Spleen (tissue), 10 donors: ENCODE data around the gene JOSD2. TPM values are rescaled to one million over a fixed set of nuclear protein-coding genes. Genes with fewer than 3 reads are reported as not detected.

Experiments used
- polyA plus RNA-seq, 3 donors: library from polyadenylated mRNA; stranded (reverse); fragments of 200-250 nt; gene quantifications; one replicate each; pipeline ENCODE4 v1.2.1, GENCODE V29; 2013
- total RNA-seq, 7 donors: library from RNA; depleted of rRNA in 3 of 7; stranded (reverse); fragments of >200 nt in 3 of 7; fragmentation: NEBNext Ultra II Directional in 4 of 7; extraction: Animal tissue kit (Norgen Biotek cat#: 25700) in 4 of 7; gene quantifications; one replicate each; pipeline versions ENCODE4 v1.1.0 to v1.2.1, GENCODE V29; 2016 to 2021
- donor health status: healthy with polysubstance abuse.
- donor health status: DM: no; HTN: no; CAD: no; lungs with moderate emphysema.
- donor health status: DM: no; HTN: no; CAD: no.
- donor health status: Bipolar disorder and iron deficiency.
- donor health status: healthy.
- donor health status: DM: no; HTN: no; CAD: no.
- donor health status: DM: yes; HTN: yes; CAD: no.

The JOSD2 gene
- total and polyA plus RNA-seq, 10 donors: 21.4 to 54.3 (median 30.7) TPM

Other genes with a start within 250 kb of the JOSD2 start
- 10 to 100 TPM in 2 of 7 donors, 1 to 10 TPM in 5; 2.6 to 20.8 (median 7.1) TPM for gene KCNC3, start 181.8 kb downstream of the JOSD2 start, total RNA-seq
- gene KCNC3, start 181.8 kb downstream of the JOSD2 start, polyA plus RNA-seq: 1 to 10 TPM in 1 of 3 donors, under 1 TPM in 2; 0.72 to 2.6 (median 0.74) TPM
- 1 to 10 TPM; 1.5 to 3.4 (median 2.3) TPM for gene NAPSA, start 145.6 kb downstream of the JOSD2 start, total RNA-seq
- gene NAPSA, start 145.6 kb downstream of the JOSD2 start, polyA plus RNA-seq: 1 to 10 TPM; 4.5 to 6.4 (median 5.0) TPM
- gene NR1H2, start 134.7 kb downstream of the JOSD2 start, total RNA-seq: 10 to 100 TPM; 59.9 to 96.0 (median 84.8) TPM
- gene NR1H2, start 134.7 kb downstream of the JOSD2 start, polyA plus RNA-seq: 10 to 100 TPM; 53.1 to 75.5 (median 55.8) TPM
- gene POLD1, start 126.8 kb downstream of the JOSD2 start, total RNA-seq: 10 to 100 TPM; 26.5 to 39.9 (median 28.2) TPM
- 10 to 100 TPM; 50.9 to 66.6 (median 66.5) TPM for gene POLD1, start 126.8 kb downstream of the JOSD2 start, polyA plus RNA-seq
- gene SPIB, start 92.3 kb downstream of the JOSD2 start, total RNA-seq: 10 to 100 TPM; 22.1 to 76.6 (median 34.4) TPM
- 10 to 100 TPM; 55.5 to 90.5 (median 86.1) TPM for gene SPIB, start 92.3 kb downstream of the JOSD2 start, polyA plus RNA-seq
- 1 to 10 TPM in 1 of 7 donors, under 1 TPM in 4, not detected in 2; 0.28 to 1.5 (median 0.40) TPM for gene MYBPC2, start 78.3 kb downstream of the JOSD2 start, total RNA-seq
- gene MYBPC2, start 78.3 kb downstream of the JOSD2 start, polyA plus RNA-seq: 1 to 10 TPM in 1 of 3 donors, under 1 TPM in 2; 0.33 to 1.7 (median 0.45) TPM
- 10 to 100 TPM; 53.0 to 72.6 (median 62.5) TPM for gene EMC10, start 34.7 kb downstream of the JOSD2 start, total RNA-seq
- 10 to 100 TPM; 31.0 to 61.1 (median 50.5) TPM for gene EMC10, start 34.7 kb downstream of the JOSD2 start, polyA plus RNA-seq
- gene GARIN5A, start 34.3 kb downstream of the JOSD2 start, total RNA-seq: under 1 TPM in 1 of 7 donors, not detected in 6; 0.61 TPM
- 1 to 10 TPM in 1 of 3 donors, under 1 TPM in 2; 0.42 to 1.4 (median 0.48) TPM for gene GARIN5A, start 34.3 kb downstream of the JOSD2 start, polyA plus RNA-seq
- not detected for gene ASPDH, start 2.7 kb upstream of the JOSD2 start, total RNA-seq
- gene ASPDH, start 2.7 kb upstream of the JOSD2 start, polyA plus RNA-seq: not detected
- 1 to 10 TPM in 4 of 7 donors, under 1 TPM in 3; 0.20 to 2.3 (median 1.0) TPM for gene LRRC4B, start 57.2 kb upstream of the JOSD2 start, total RNA-seq
- gene LRRC4B, start 57.2 kb upstream of the JOSD2 start, polyA plus RNA-seq: 1 to 10 TPM in 1 of 3 donors, under 1 TPM in 2; 0.30 to 1.0 (median 0.90) TPM
- under 1 TPM in 3 of 7 donors, not detected in 4; 0.28 to 0.51 (median 0.32) TPM for gene SYT3, start 128.7 kb upstream of the JOSD2 start, total RNA-seq
- under 1 TPM; 0.02 to 0.20 (median 0.06) TPM for gene SYT3, start 128.7 kb upstream of the JOSD2 start, polyA plus RNA-seq
- gene C19orf81, start 138.3 kb upstream of the JOSD2 start, total RNA-seq: not detected
- gene C19orf81, start 138.3 kb upstream of the JOSD2 start, polyA plus RNA-seq: not detected
- 1 to 10 TPM in 2 of 7 donors, under 1 TPM in 4, not detected in 1; 0.14 to 1.8 (median 0.61) TPM for gene SHANK1, start 208.6 kb upstream of the JOSD2 start, total RNA-seq
- under 1 TPM in 2 of 3 donors, not detected in 1; 0.07 to 0.32 TPM for gene SHANK1, start 208.6 kb upstream of the JOSD2 start, polyA plus RNA-seq
- gene CLEC11A, start 212.2 kb upstream of the JOSD2 start, total RNA-seq: 10 to 100 TPM in 1 of 7 donors, 1 to 10 TPM in 6; 6.2 to 10.7 (median 9.0) TPM
- 1 to 10 TPM; 8.7 to 9.0 (median 8.9) TPM for gene CLEC11A, start 212.2 kb upstream of the JOSD2 start, polyA plus RNA-seq